Measurements from ENCODE around the gene RARRES2. TPM values are rescaled to one million over a fixed set of nuclear protein-coding genes. Genes with fewer than 3 reads are reported as not detected.

The RARRES2 gene
- total RNA-seq, 1 donor from 2014 or later, result 259 TPM

DNA sequence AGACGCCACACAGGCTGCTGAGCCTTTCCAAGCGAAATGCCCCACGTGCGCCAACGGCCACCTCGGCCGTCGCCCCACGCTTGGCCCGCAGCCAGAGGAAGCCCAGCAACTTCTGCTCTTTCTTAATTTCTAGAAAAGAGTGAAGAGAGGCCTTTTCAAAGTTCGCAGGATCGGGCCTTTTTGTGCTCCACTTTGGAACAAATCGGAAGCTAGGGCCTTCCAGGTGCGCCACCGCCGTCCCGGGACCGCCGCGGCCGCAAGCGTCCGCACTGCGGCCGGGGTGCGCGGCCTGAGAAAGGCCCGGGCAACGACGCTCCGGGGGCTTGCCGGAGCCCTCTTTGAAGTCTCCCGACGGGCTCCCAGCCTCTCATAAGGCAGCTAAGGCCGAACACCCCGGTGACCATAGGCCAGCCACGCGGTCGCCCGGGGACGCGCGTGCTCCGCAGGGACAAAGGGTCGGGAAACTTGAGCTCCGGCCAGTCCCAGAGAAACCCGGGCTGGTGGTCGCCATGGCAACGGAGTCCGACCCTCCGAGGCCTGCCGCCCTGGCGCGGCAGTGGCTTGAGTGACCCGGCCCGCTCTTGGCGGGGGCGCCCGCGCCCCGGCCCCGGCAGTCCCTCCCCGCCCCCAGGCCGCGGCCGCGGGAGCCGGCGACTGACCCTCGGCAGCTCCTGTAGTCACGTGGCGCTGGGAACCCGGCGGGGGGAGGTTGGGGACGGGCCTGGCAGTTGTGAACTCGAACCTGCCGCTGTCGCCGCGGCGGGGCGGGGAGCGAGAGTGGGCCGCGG, 26.9 kb upstream of the RARRES2 start, which contains the start of gene REPIN1:
REPIN1 (plus strand) TSS at position 727 of the 788 bp plus-strand sequence. CDS start 890 bp downstream, outside the sequence.
- DNase-seq (peak; percentile 97), ATAC-seq (peak; percentile 91)
- peak within 1 kb of the TSS; percentile 99 for H3K27ac ChIP-seq
- H3K4me1 ChIP-seq, result peaks cover 24% of the 10 kb centered on the region
- intact Hi-C loops (cut with DNase I), result no loop called here
- peak within 1 kb of the TSS; percentile 85 for H3K4me3 ChIP-seq
- H3K27me3 ChIP-seq, result no peaks in the 10 kb centered on the region
- H3K9me3 ChIP-seq, result no peaks in the 10 kb centered on the region
- H3K36me3 ChIP-seq, result peaks cover 29% of the 10 kb centered on the region
- TF ChIP-seq, protein P1, sequence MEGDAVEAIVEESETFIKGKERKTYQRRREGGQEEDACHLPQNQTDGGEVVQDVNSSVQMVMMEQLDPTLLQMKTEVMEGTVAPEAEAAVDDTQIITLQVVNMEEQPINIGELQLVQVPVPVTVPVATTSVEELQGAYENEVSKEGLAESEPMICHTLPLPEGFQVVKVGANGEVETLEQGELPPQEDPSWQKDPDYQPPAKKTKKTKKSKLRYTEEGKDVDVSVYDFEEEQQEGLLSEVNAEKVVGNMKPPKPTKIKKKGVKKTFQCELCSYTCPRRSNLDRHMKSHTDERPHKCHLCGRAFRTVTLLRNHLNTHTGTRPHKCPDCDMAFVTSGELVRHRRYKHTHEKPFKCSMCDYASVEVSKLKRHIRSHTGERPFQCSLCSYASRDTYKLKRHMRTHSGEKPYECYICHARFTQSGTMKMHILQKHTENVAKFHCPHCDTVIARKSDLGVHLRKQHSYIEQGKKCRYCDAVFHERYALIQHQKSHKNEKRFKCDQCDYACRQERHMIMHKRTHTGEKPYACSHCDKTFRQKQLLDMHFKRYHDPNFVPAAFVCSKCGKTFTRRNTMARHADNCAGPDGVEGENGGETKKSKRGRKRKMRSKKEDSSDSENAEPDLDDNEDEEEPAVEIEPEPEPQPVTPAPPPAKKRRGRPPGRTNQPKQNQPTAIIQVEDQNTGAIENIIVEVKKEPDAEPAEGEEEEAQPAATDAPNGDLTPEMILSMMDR (IDR thresholded peaks at IDR 0.05), result no peak

DNA sequence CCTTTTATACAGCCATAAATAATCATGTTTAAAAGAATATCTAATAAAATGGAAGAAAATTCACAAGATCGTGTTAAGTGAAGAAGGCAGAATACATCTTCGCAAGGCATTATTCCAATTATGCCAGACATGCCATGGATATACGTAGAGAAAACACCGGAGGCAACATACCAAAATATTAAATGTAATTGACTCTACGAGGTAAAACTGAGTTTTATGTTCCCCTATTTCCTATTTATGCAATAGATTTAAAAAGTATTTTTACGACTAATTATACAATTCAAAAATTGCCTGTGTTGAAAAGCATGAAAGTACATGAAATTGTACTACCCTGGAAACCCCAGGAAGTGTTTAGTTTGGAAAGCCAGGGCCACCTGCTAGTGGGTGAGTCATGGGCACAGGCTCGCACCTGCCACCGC, 26.3 kb upstream of the RARRES2 start:
- TF ChIP-seq, protein P1 (IDR thresholded peaks at IDR 0.05), result no peak
- ATAC-seq (peak; percentile 66), DNase-seq (no peak)
- Histone ChIP-seq H3K9me3 (no peaks in the 10 kb centered on the region), H3K27ac (peak overlapping the region; percentile 99), H3K27me3 (no peaks in the 10 kb centered on the region), H3K36me3 (peaks cover 23% of the 10 kb centered on the region), H3K4me1 (peaks cover 21% of the 10 kb centered on the region), H3K4me3 (peak overlapping the region; percentile 85)
- intact Hi-C loops (cut with DNase I), result no loop called here

DNA sequence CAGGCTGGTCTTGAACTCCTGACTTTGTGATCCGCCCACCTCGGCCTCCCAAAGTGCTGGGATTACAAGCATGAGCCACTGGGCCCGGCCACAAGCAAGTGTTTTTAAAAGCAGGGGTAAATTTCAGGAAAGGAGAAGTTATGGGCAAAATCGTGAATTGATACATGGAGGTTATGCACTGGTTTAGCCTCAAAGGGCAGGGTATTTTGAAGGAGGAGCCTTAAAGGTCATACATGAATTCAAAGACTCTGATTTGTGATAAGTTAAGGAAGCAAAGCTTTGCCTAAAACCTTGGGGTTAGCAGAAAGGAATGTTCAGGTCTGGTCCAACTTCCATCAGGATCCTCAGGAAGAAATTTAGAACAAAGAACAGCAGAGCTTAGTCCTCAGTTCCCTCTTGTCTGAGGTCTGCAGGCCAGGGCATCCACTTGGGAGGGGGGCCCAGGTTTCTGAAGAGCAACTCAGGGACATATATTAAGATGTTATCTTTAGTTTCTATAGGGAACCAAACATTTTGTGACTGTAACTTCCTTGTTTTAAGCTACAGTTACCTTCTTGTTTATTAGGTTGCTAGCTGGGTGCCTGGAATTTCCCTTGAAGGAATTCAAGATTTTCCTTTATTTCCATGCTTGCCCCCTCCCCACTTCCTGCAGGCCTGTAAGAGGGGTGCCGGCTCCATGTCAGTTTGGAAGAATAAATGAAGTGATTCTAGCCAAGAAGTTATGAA, 24.4 kb upstream of the RARRES2 start:
- TF ChIP-seq, protein P1 (IDR thresholded peaks at IDR 0.05), result no peak
- DNase-seq, result peak; percentile 28
- H3K9me3 ChIP-seq, result no peaks in the 10 kb centered on the region
- H3K4me1 ChIP-seq, result peaks cover 18% of the 10 kb centered on the region
- no peak overlapping the region for H3K4me3 ChIP-seq
- intact Hi-C loops (cut with DNase I), result no loop called here
- no peak for ATAC-seq
- H3K27ac ChIP-seq, result peak overlapping the region; percentile 59
- no peaks in the 10 kb centered on the region for H3K27me3 ChIP-seq
- peaks cover 6% of the 10 kb centered on the region for H3K36me3 ChIP-seq

DNA sequence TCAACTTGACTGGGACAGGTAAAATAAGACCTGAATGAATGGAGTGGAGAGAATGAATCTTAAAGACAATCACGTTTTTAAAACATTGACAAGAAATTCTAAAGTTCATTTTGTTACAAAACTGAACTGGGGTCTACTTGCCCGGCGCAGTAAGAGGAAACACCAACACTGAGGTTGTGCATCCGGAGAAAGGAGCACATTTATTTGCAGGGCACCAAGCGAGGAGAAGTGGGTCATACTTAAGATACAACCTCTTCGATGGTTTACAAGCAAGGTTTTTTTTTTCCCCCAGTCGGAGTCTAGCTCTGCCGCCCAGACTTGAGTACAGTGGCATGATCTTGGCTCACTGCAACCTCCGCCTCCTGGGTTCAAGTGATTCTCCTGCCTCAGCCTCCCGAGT, 23.8 kb upstream of the RARRES2 start:
- TF ChIP-seq, protein P1 (IDR thresholded peaks at IDR 0.05), result no peak
- peaks cover 2% of the 10 kb centered on the region for H3K36me3 ChIP-seq
- H3K9me3 ChIP-seq, result no peaks in the 10 kb centered on the region
- DNase-seq (no peak), ATAC-seq (no peak)
- intact Hi-C loops (cut with DNase I), result no loop called here
- no peaks in the 10 kb centered on the region for H3K27me3 ChIP-seq
- H3K4me3 ChIP-seq, result no peak overlapping the region
- H3K27ac ChIP-seq, result no peak overlapping the region
- H3K4me1 ChIP-seq, result peaks cover 12% of the 10 kb centered on the region

DNA sequence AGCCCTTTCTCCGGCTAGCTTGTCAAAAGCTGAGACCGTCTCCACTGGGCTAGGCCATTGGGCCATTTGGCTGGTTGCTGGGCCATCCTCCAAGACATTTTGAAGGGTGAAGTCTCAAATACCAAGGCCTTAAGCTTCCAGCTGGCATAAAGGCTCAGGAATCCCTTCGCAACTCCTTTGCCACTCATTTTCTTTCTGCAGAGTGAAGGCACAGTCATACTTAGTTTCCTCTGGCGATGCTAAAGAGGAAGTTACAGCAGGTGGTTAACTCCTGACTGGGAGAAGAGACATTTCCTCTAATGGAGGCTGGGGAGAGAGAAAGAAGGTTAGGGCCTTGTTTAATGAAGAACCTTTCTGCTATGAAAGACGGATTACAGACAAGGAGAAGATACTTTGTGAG, 22.4 kb upstream of the RARRES2 start:
- H3K36me3 ChIP-seq, result no peaks in the 10 kb centered on the region
- ATAC-seq, result peak; percentile 11

More for the DNA sequence above, 22.4 kb upstream of the RARRES2 start:
- TF ChIP-seq, protein P1 (IDR thresholded peaks at IDR 0.05), result no peak
- Histone ChIP-seq H3K27ac (no peak overlapping the region), H3K4me3 (no peak overlapping the region), H3K9me3 (no peaks in the 10 kb centered on the region), H3K27me3 (no peaks in the 10 kb centered on the region), H3K4me1 (peaks cover 5% of the 10 kb centered on the region)
- intact Hi-C loops (cut with DNase I), result no loop called here
- DNase-seq, result peak; percentile 28

All from upper lobe of right lung (tissue), 1 donor.